ENCODE results near the gene SHTN1. TPM values are rescaled to one million over a fixed set of nuclear protein-coding genes. Genes with fewer than 3 reads are reported as not detected.

The SHTN1 gene
- total RNA-seq, 4 donors from 2014 or later: 24.1 to 59.7 (median 34.1) TPM

- Histone ChIP-seq H3K36me3 (no peaks in the 10 kb centered on the region), H3K4me1 (no peaks in the 10 kb centered on the region), H3K27ac (no peak overlapping the region), H3K4me3 (no peak overlapping the region), H3K9me3 (no peaks in the 10 kb centered on the region), H3K27me3 (peaks cover 0 to 1% of the 10 kb centered on the region in 2 donors)
- TF ChIP-seq POLR2A (IDR thresholded peaks at IDR 0.05): no peak
- TF ChIP-seq, protein P1, sequence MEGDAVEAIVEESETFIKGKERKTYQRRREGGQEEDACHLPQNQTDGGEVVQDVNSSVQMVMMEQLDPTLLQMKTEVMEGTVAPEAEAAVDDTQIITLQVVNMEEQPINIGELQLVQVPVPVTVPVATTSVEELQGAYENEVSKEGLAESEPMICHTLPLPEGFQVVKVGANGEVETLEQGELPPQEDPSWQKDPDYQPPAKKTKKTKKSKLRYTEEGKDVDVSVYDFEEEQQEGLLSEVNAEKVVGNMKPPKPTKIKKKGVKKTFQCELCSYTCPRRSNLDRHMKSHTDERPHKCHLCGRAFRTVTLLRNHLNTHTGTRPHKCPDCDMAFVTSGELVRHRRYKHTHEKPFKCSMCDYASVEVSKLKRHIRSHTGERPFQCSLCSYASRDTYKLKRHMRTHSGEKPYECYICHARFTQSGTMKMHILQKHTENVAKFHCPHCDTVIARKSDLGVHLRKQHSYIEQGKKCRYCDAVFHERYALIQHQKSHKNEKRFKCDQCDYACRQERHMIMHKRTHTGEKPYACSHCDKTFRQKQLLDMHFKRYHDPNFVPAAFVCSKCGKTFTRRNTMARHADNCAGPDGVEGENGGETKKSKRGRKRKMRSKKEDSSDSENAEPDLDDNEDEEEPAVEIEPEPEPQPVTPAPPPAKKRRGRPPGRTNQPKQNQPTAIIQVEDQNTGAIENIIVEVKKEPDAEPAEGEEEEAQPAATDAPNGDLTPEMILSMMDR (IDR thresholded peaks at IDR 0.05): no peak
- DNase-seq: no peak
Observed at GRCh38 chr10:116944911-116945310, 60.1 kb downstream of the SHTN1 start.

DNA sequence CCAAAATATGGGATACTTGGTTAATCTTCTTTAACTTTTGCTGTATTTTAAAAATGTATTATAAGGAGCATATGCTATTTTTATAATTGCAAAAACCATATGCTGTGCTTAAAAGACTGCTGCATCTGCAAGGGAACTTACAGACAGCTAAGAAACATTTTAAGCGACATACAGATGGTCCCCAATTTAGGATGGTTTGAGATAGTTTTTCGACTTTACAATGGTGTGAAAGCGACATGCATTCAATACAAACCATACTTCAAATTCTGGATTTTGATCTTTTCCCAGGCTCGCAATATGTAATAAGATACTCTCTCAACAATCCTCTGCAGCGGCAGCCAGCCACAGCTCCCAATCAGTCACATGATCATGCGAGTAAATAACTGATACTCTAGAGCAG is 73.2 kb downstream of the SHTN1 start:
- no peak for TF ChIP-seq POLR2A (IDR thresholded peaks at IDR 0.05)
- TF ChIP-seq, protein P1 (IDR thresholded peaks at IDR 0.05): no peak
- Histone ChIP-seq H3K4me3 (no peak overlapping the region), H3K36me3 (no peaks in the 10 kb centered on the region), H3K27me3 (no peaks in the 10 kb centered on the region), H3K4me1 (no peaks in the 10 kb centered on the region), H3K9me3 (no peaks in the 10 kb centered on the region), H3K27ac (no peak overlapping the region)
- DNase-seq: no peak

- no peak overlapping the region for H3K27ac ChIP-seq
- H3K27me3 ChIP-seq: no peaks in the 10 kb centered on the region
- H3K36me3 ChIP-seq: no peaks in the 10 kb centered on the region
- no peak for TF ChIP-seq POLR2A (IDR thresholded peaks at IDR 0.05)
- TF ChIP-seq, protein P1 (IDR thresholded peaks at IDR 0.05): no peak
- no peak for DNase-seq
- H3K9me3 ChIP-seq: no peaks in the 10 kb centered on the region
- no peaks in the 10 kb centered on the region for H3K4me1 ChIP-seq
- H3K4me3 ChIP-seq: no peak overlapping the region
Observed at GRCh38 chr10:116926426-116926825, 78.6 kb downstream of the SHTN1 start.

GRCh38 chr10:116925056-116925455 is 79.9 kb downstream of the SHTN1 start:
- no peak overlapping the region for H3K4me3 ChIP-seq
- TF ChIP-seq, protein P1 (IDR thresholded peaks at IDR 0.05): no peak
- no peak for TF ChIP-seq POLR2A (IDR thresholded peaks at IDR 0.05)
- no peak overlapping the region for H3K27ac ChIP-seq
- DNase-seq: no peak
- no peaks in the 10 kb centered on the region for H3K9me3 ChIP-seq
- no peaks in the 10 kb centered on the region for H3K27me3 ChIP-seq
- H3K36me3 ChIP-seq: no peaks in the 10 kb centered on the region
- H3K4me1 ChIP-seq: no peaks in the 10 kb centered on the region

DNA sequence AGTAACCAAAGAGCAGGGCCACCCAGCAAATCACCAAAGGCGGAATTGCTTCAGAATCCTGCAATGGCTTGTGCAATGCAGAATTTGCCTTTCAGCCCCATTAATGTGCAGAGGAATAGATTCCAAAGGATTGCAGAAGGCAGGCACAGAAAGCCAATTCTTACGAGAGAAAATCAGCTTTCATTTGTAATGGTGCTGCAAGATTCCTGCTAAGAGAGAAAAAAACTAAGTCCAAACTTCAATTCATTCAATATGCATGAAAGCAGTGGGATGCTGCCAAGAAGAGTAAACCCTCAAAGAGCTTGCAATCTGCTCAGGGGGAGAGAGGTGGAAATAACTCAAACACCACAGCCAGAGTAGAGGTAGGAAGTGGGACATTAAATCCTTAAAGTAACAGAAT is 85.3 kb downstream of the SHTN1 start:
- Histone ChIP-seq H3K4me1 (no peaks in the 10 kb centered on the region), H3K27me3 (no peaks in the 10 kb centered on the region), H3K36me3 (no peaks in the 10 kb centered on the region), H3K9me3 (no peaks in the 10 kb centered on the region), H3K27ac (no peak overlapping the region), H3K4me3 (no peak overlapping the region)
- no peak for DNase-seq
- no peak for TF ChIP-seq POLR2A (IDR thresholded peaks at IDR 0.05)
- TF ChIP-seq, protein P1 (IDR thresholded peaks at IDR 0.05): no peak

DNA sequence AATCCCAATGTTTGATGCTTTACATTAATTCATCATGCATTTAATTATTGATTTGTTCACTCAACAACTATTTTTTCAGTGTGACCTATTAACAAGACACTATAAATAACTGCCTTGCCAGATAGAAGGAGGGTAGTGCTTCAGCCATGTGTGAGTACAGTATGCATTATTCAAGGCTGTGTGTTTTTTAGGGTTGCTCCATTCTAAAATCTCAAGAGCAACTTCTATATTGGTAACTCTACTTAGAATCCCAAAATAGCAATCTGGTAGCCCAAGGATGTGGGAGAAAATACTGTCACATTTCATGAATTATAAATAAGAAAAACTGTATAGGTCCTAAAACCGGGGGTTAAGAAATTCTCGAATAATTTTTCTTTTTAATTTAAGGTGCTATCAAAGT is 85.8 kb downstream of the SHTN1 start:
- DNase-seq: no peak
- H3K9me3 ChIP-seq: no peaks in the 10 kb centered on the region
- TF ChIP-seq, protein P1 (IDR thresholded peaks at IDR 0.05): no peak
- TF ChIP-seq POLR2A (IDR thresholded peaks at IDR 0.05): no peak

More for the DNA sequence above, 85.8 kb downstream of the SHTN1 start:
- Histone ChIP-seq H3K27me3 (no peaks in the 10 kb centered on the region), H3K27ac (no peak overlapping the region), H3K36me3 (peaks cover 0 to 3% (median 0%) of the 10 kb centered on the region in 3 donors), H3K4me1 (no peaks in the 10 kb centered on the region), H3K4me3 (no peak overlapping the region)
